GM18909 (cell line): ENCODE results near the gene EBNA1BP2.
"Not testable (repeated sequence)": the region's sequence is repeated elsewhere in the genome, so short reads cannot be mapped to it uniquely, and the experiment has no call there.

Source experiments
- ATAC-seq: cut with Tn5 transposase; IDR thresholded peaks from one replicate; pipeline ENCODE4 v1.9.1; 2021; ENCODE audit warnings: mild to moderate bottlenecking; ENCODE audit not compliant: unreplicated experiment, poor library complexity

Gene EBNA1BP2

GRCh38 chr1:43174873-43175272, 2.8 kb upstream of the EBNA1BP2 start:
- ATAC-seq = no peak

DNA sequence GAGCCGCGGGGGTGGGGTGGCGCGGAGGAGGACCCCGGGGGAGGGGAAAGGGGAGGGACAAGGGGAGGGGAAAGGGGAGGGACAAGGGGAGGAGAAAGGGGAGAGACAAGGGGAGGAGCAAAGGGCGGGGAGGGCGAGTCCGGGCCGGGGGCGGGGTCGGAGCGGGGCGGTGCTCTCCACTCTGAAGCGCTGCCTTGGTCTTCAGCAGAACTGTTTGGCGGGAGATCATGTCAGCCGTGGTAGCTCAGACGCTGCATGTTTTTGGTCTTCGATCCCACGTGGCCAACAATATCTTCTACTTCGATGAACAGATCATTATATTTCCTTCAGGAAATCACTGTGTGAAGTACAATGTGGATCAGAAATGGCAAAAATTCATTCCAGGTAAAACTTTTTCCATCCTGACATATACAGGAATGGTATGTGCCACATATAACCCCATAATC, 460 bp upstream of the EBNA1BP2 start:
- peak; percentile 68 for ATAC-seq

DNA sequence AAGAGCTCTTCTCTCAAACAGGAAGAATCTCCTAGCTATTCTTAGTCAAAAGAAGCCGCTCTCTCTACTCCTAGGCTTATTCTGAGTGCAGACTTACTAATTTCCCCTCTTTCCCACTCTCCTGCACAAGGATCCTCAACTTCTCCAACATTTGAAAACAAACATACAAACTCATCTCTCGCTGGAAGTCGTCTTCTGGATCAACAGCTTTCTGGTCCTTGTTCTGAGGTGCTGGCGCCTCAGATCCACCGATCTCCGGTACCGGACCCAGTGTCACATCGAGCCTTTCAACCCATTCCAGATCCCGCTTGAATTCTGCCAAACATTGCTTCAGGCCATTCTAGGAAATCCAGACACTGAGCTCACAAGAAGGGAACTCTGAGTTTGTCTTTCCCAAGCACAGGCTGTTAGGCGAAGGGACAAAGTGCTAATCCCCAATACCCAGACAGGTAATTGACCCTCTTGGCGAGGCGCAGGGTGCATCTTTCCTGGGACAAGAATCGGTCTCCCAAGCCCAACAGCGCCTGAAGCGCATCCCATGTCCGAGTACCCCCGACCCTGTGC, 696 bp downstream of the EBNA1BP2 start:
- no peak for ATAC-seq

- ATAC-seq = no peak
These were observed 6.3 kb downstream of the EBNA1BP2 start for GRCh38 chr1:43165765-43166164.

DNA sequence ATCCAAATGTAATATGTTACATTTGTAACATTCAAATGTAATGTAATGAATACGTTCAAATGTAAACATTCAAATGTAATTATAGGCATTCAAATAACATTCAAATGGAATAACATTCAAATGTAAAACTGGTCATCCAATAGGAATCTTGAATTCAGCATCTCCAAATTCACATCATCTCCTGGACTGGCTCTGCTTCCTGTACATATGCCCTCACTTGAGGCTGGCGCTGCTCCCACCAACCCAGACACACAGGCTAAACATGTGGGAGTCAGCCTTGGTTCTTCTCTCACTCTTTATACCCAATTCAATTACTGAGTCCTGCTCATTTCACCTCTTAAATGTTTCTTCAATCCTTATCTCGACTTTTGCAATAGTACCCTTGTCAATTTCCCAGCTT, 6.9 kb downstream of the EBNA1BP2 start:
- no peak for ATAC-seq

- ATAC-seq = no peak
These were observed 16.1 kb downstream of the EBNA1BP2 start for GRCh38 chr1:43156026-43156425.

DNA sequence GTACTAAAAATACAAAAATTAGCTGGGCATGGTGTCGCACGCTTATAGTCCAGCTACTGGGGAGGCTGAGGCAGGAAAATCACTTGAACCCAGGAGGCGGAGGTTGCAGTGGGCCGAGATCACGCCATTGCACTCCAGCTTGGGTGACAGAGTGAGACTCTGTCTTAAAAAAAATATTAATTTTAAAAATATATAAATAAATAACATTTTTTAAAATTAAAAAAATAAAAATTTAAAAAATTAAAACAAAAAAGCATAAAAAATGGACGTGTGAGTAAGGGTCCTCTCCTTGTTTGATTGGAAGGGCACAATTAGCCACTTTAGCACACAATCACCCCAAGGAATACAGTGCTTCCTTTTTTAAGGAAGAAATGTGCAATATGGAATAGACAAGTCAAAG, 18.6 kb downstream of the EBNA1BP2 start:
- ATAC-seq = no peak

DNA sequence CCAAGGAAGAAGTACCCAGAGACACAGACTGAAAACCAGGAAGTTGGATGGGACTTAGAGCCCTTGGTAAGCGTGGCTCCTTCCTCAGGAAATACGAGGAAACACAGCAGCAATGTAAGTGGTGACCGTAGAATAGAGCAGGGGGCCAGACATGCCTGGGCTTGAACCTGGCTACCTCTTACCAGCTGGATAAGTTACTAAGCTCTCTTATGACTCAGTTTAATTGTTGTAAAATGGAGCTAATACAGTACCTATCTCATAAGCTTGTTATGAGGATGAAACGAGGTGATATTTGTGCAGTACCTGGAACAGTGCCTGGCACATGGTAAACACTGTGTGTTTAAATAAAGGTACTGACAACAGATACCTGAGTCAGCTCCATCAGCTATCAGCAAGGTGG, 19.2 kb downstream of the EBNA1BP2 start:
- no peak for ATAC-seq

DNA sequence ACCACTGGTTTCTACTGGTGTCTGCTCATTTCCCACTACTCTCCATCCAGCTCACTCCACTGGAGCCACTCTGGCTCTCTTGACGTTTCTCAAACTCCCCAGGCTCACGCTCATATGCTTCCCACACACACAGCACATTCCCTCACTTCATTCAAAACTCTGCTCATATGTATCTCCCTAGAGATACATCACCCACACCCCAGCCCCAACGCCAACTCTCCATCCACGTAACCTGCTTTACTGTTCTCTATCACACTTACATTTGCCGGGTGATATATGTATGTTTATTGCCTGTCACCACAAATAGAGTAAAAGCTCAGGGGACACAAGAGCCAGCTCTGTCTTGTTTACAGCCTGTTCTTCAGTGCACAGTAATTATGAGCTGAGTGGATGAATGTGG, 22.2 kb downstream of the EBNA1BP2 start:
- ATAC-seq = no peak

GRCh38 chr1:43147625-43148327, 24.3 kb downstream of the EBNA1BP2 start:
- no peak for ATAC-seq

DNA sequence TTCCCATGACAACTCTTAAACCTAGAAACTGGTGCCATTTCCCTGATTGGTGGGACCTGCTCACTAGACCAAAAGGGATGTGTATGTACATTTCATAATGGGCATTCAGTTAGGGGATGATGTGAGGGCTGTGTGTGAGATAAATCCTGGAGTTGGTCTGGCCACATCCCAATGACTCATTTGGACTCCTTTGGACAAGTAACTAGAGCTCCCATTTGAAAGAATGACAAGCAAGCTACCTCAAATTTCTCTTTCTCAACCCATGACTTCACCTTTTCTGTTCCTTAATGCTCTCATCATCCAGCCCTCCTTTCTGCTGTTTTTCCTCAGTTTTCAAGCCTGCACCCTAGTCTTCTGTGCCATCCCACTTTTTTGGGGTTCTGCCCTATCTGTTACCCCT, 27.9 kb downstream of the EBNA1BP2 start:
- ATAC-seq = no peak

GRCh38 chr1:43143441-43143888, 28.6 kb downstream of the EBNA1BP2 start:
- ATAC-seq = no peak

DNA sequence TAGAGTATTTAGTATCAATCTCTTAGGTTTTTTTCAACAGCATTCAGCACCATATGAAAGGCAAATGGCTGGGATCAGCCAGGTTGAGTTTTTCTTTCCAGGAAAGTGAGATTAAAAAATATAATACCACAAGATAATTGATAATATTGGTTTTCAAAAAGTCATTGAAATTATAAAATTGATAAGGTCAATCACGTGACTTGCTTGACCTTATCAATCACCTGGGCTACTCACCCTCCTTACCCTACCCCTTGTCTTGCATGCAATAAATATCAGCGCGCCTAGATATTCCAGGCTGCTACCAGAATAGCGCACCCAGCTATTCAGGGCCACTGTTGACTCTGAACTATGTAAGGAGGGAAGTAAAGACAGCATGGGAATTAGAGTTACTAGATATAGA, 31.5 kb downstream of the EBNA1BP2 start:
- ATAC-seq = no peak

DNA sequence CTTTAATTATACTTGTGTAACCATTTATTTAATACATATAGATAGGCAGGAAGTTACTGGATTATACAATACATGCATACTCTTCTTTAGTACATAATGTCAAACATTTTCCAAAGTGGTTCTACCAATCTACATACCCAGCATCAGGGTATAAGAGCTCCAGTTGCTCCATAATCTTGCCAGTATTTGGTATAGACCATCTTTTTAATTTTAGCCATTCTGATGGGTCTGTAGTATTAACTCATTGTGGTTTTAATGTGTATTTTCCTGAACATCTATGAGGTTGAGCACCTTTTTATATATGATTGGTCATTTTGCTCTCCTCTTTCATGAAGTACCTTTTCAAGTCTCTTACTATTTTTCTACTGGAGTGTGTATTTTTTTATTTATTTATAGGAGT, 32.1 kb downstream of the EBNA1BP2 start:
- no peak for ATAC-seq

- ATAC-seq = not testable (repeated sequence)
These were observed 32.8 kb downstream of the EBNA1BP2 start for GRCh38 chr1:43139295-43139694.

DNA sequence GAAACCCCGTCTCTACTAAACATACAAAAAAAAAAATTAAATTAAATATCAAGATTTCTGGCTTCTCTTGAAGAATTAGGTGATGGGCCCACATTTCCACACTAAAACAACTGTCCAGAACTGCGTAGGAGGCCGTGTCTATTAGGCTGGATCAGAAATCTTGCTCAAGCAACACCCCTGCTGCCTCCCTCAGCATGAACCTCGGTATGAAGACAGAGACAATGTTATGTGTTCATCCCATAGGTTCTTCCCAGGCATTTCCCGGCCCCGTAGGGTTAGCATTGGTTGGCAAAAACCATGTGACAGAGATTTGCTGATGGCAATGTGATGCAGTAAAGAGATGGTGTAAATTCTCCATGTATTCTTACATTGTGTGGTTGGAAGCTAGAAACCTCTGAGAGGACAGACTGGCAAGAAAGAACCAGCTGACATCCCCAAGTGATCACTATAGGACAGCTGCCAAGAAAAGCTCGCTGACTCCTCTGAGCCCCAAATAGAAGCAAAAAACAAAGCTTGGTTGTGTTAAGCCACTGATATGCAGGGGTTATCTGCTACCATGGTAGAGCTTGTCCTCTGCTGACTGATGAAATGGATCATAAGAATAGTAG, 34.5 kb downstream of the EBNA1BP2 start:
- no peak for ATAC-seq

DNA sequence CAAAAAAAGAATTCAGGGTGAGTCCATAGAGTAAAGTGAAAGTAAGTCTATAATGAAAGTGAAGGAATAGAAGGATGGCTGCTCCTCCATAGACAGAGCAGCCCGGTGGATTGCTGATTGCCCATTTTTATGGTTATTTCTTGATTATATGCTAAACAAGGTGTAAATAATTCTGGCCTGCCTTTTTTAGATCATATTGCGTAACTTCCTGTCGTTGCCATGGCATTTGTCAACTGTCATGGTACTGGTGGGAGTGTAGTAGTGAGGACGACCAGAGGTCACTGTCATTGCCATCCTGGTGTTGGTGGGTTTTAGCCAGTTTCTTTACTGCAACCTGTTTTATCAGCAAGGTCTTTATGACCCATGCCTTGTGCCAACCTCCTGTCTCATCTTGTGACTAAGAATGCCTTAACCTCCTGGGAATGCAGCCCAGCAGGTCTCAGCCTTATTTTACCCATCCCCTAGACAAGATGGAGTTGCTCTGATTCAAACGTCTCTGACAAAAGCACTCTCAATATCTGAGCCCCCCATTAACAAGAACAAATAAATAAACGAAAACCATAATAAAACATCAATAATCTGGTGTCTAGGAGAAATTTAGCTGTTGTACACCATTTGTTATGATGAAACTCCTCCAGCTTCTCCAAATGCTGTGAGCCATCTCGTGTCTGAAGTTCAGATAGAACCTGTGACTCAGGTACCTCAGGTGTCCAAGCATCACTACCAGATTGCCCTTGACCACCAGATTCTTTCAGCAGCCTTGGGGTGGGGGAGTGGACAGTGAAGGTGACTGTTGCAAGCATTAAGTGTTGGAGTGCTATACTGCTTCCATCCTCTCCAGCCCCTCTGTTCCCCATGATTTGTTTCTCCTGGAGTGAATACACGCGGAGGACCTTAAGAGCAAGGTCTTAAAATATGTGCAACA, 36.0 kb downstream of the EBNA1BP2 start:
- no peak for ATAC-seq

DNA sequence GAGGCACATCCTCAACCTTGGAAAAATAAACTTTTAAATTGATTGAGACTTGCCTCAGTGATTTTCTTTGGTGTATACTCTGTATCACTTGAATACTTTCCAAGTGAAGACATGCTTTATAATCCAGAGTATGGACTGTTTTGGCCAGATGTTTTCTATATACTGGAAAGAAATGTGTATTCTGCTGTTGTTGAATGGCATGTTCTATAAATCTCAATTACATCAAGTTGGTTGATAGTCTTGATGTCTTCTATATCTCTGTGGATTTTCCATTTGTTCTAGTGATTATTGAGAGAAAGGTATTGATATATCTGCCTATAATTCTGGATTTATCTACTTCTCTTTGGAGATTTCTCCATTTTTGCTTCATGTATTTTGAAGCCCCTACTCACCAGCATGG, 37.5 kb downstream of the EBNA1BP2 start:
- no peak for ATAC-seq

- ATAC-seq = no peak
These were observed 38.0 kb downstream of the EBNA1BP2 start for GRCh38 chr1:43134068-43134467.

GRCh38 chr1:43129426-43129825, 42.7 kb downstream of the EBNA1BP2 start:
- ATAC-seq = no peak

- ATAC-seq = no peak
These were observed 43.3 kb downstream of the EBNA1BP2 start for GRCh38 chr1:43128816-43129215.
